ENCODE results near the gene ST8SIA5.
A peak's percentile ranks its signal among the peaks of the same experiment; 100 is the strongest.

ST8SIA5 gene

GRCh38 chr18:46663539-46663938, 93.3 kb downstream of the ST8SIA5 start:
- no peak for DNase-seq

GRCh38 chr18:46660957-46661749, 95.7 kb downstream of the ST8SIA5 start:
- DNase-seq = no peak

- DNase-seq = no peak
Measured at GRCh38 chr18:46659484-46659883, 97.4 kb downstream of the ST8SIA5 start.

- no peak for DNase-seq
Measured at GRCh38 chr18:46657115-46657955, 99.5 kb downstream of the ST8SIA5 start, which contains the start of gene LOXHD1. Gene LOXHD1, minus strand, starts transcription at chr18:46657220. Its CDS starts 187 bp downstream, at chr18:46657033.

- DNase-seq = no peak
Measured at GRCh38 chr18:46656326-46657114, 100.3 kb downstream of the ST8SIA5 start.

GRCh38 chr18:46652372-46652771, 104.5 kb downstream of the ST8SIA5 start:
- DNase-seq = no peak

- DNase-seq = no peak
Measured at GRCh38 chr18:46650681-46651080, 106.2 kb downstream of the ST8SIA5 start.

GRCh38 chr18:46649071-46649862, 107.6 kb downstream of the ST8SIA5 start:
- no peak for DNase-seq

GRCh38 chr18:46646468-46646867, 110.4 kb downstream of the ST8SIA5 start:
- no peak for DNase-seq

GRCh38 chr18:46642561-46642960, 114.3 kb downstream of the ST8SIA5 start:
- DNase-seq = no peak

- DNase-seq = no peak
Measured at GRCh38 chr18:46641917-46642316, 114.9 kb downstream of the ST8SIA5 start.

GRCh38 chr18:46639386-46639785, 117.5 kb downstream of the ST8SIA5 start:
- DNase-seq = no peak

- DNase-seq = no peak
Measured at GRCh38 chr18:46636040-46636630, 120.7 kb downstream of the ST8SIA5 start.

- DNase-seq = no peak
Measured at GRCh38 chr18:46632401-46633071, 124.3 kb downstream of the ST8SIA5 start.

- DNase-seq = no peak
Measured at GRCh38 chr18:46630991-46631390, 125.9 kb downstream of the ST8SIA5 start.

- no peak for DNase-seq
Measured at GRCh38 chr18:46630160-46630559, 126.7 kb downstream of the ST8SIA5 start.

GRCh38 chr18:46629361-46629760, 127.5 kb downstream of the ST8SIA5 start:
- no peak for DNase-seq

- DNase-seq = no peak
Measured at GRCh38 chr18:46628206-46628605, 128.6 kb downstream of the ST8SIA5 start.

GRCh38 chr18:46627136-46627535, 129.7 kb downstream of the ST8SIA5 start:
- DNase-seq = no peak

- DNase-seq = no peak
Measured at GRCh38 chr18:46625069-46625468, 131.8 kb downstream of the ST8SIA5 start.

- DNase-seq = peak; percentile 15
Measured at GRCh38 chr18:46624127-46624526, 132.7 kb downstream of the ST8SIA5 start.

All from CD4-positive, alpha-beta T cell treated with Interleukin-12 subunit alpha and Interleukin-12 subunit beta, for 1 hour (primary cell).